ENCODE measurements around the gene ATP6V1D. TPM values are rescaled to one million over a fixed set of nuclear protein-coding genes. Genes with fewer than 3 reads are reported as not detected.

Gene ATP6V1D
- total and polyA plus RNA-seq, 9 of the 15 experiments (the other 6 are each of a cell fraction or from before 2014, with no cell fraction given) = 35.5 to 91.0 (median 50.0) TPM

GRCh38 chr14:67365476-67365875 is 5.9 kb upstream of the ATP6V1D start:
- in situ Hi-C loops (cut with MboI) = no loop called here
- POLR2A ChIA-PET = interaction anchor here (1.0 kb wide), 1 partner anchor 8 kb away, joined by 3 read pairs; no protein-coding TSS in a partner anchor
- peaks cover 6% of the 10 kb centered on the region; the same call in 1 of the 2 replicates for H4K20me1 ChIP-seq (replicated peaks; ENCODE audit: control insufficient read depth, insufficient read depth, low read length)

More at GRCh38 chr14:67365476-67365875, 5.9 kb upstream of the ATP6V1D start:
- peaks cover 88% of the 10 kb centered on the region for H3K36me3 ChIP-seq (ENCODE audit: control insufficient read depth, insufficient read depth, low read length)
- H3K79me2 ChIP-seq (ENCODE audit: control insufficient read depth, insufficient read depth, low read length) = peaks cover 93% of the 10 kb centered on the region
- no peak for TF ChIP-seq ZNF79 (CRISPR knock-in tag; IDR thresholded peaks at IDR 0.05; ENCODE audit: low read depth)
- TF ChIP-seq RFX5 (IDR thresholded peaks at IDR 0.05; ENCODE audit: low read depth, low read length) = no peak
- TF ChIP-seq STAG1 (CRISPR knock-in tag; IDR thresholded peaks at IDR 0.05; ENCODE audit: borderline replicate concordance) = no peak
- no peak for TF ChIP-seq XRCC3 (IDR thresholded peaks at IDR 0.05)
- TF ChIP-seq HNRNPH1 (optimal IDR thresholded peaks at IDR 0.05; ENCODE audit: low read depth, low read length) = no peak
- TF ChIP-seq, protein P1, sequence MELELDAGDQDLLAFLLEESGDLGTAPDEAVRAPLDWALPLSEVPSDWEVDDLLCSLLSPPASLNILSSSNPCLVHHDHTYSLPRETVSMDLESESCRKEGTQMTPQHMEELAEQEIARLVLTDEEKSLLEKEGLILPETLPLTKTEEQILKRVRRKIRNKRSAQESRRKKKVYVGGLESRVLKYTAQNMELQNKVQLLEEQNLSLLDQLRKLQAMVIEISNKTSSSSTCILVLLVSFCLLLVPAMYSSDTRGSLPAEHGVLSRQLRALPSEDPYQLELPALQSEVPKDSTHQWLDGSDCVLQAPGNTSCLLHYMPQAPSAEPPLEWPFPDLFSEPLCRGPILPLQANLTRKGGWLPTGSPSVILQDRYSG (tag; conservative IDR thresholded peaks at IDR 0.05; ENCODE audit: low read depth) = no peak
- TF ChIP-seq, protein P2, sequence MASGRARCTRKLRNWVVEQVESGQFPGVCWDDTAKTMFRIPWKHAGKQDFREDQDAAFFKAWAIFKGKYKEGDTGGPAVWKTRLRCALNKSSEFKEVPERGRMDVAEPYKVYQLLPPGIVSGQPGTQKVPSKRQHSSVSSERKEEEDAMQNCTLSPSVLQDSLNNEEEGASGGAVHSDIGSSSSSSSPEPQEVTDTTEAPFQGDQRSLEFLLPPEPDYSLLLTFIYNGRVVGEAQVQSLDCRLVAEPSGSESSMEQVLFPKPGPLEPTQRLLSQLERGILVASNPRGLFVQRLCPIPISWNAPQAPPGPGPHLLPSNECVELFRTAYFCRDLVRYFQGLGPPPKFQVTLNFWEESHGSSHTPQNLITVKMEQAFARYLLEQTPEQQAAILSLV (tag; IDR thresholded peaks at IDR 0.05) = no peak
- TF ChIP-seq MAFG (tag; conservative IDR thresholded peaks at IDR 0.05) = no peak
- TF ChIP-seq ZNF583 (CRISPR knock-in tag; IDR thresholded peaks at IDR 0.05) = no peak
- no peak for TF ChIP-seq ZBTB12 (CRISPR knock-in tag; IDR thresholded peaks at IDR 0.05)
- TF ChIP-seq MITF (IDR thresholded peaks at IDR 0.05) = no peak
- TF ChIP-seq MAZ (CRISPR knock-in tag; conservative IDR thresholded peaks at IDR 0.05 in 1 of 2, IDR thresholded peaks at IDR 0.05 in 1 of 2) = no peak
- TF ChIP-seq GABPA (tag; conservative IDR thresholded peaks at IDR 0.05; ENCODE audit: low read depth) = no peak
- TF ChIP-seq MCM2 (IDR thresholded peaks at IDR 0.05; ENCODE audit: low read depth) = no peak
- BruUV-seq (replicated peaks) = no TSS peak
- H2AFZ ChIP-seq (ENCODE audit: low read depth, low read length) = no peak overlapping the region
- intact Hi-C loops (cut with micrococcal nuclease) = no loop called here
- CTCF ChIA-PET (ENCODE audit: low intra/inter-chr PET ratio) = no interaction called here
- WGBS (ENCODE audit: insufficient coverage, low coverage, missing lambda C conversion rate) = 98% methylated on average over 4 of the region's 4 CpGs
- DNase-seq (ENCODE audit: extremely low read depth in 1 of 4, low spot score in 3 of 4) (no peak), ATAC-seq (no peak), FAIRE-seq (no peak)
- H3K4me3 ChIP-seq = no peak overlapping the region
- no peak overlapping the region for H3K27ac ChIP-seq (ENCODE audit: extremely low read depth, low read depth, low read length)
- no peak overlapping the region for H3K9ac ChIP-seq (ENCODE audit: insufficient read depth in 1 of 2, low read depth in 2 of 2, low read length in 2 of 2)
- H3K27me3 ChIP-seq (ENCODE audit: control insufficient read depth in 2 of 2, insufficient read depth in 2 of 2, low read length in 2 of 2) = no peaks in the 10 kb centered on the region
- no peaks in the 10 kb centered on the region for H3K9me3 ChIP-seq (replicated peaks; ENCODE audit: control insufficient read depth, insufficient read depth, low read depth, low read length)
- H3K4me2 ChIP-seq (ENCODE audit: insufficient read depth, low read length) = no peak overlapping the region
- peaks cover under 1 to 6% of the 10 kb centered on the region in 2 experiments; a peak in 3 of 5 replicates for H3K4me1 ChIP-seq (replicated peaks in 1 of 2; ENCODE audit: control insufficient read depth in 2 of 2, insufficient read depth in 2 of 2, low read length in 2 of 2)
- H3K9me1 ChIP-seq (ENCODE audit: control insufficient read depth, insufficient read depth, low read length) = no peaks in the 10 kb centered on the region

Data from K562 (cell line).